Measurements from ENCODE around the gene GINS3. TPM values are rescaled to one million over a fixed set of nuclear protein-coding genes. Genes with fewer than 3 reads are reported as not detected.
"Not testable (repeated sequence)": the region's sequence is repeated elsewhere in the genome, so short reads cannot be mapped to it uniquely, and the experiment has no call there.

GINS3 gene
- total RNA-seq, 1 experiment from 2014 or later, result 24.2 TPM

DNA sequence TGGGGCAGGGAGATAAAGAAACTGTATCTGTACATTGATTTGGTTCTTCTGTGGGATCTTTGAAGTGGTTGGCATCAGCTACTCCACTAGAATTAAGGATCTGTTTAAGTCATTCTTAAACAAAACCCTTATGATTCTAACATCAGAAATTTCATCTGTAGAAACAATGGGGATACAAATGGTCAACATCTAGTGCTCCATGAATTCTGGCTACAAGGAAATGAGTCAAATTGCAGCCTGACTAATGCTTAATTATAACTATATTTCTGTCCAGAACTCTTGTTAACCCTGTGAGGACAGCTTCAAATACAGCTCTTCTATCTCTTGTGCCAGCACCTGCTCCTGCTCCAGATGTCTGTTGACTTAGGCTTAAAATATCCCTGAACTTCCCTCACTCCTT lies 13.9 kb upstream of the GINS3 start:
- Histone ChIP-seq H3K36me3 (ENCODE audit: insufficient read depth, low read length) (no peaks in the 10 kb centered on the region), H2AFZ (ENCODE audit: low read length) (no peak overlapping the region), H3K4me3 (ENCODE audit: low read length) (no peak overlapping the region), H3K27ac (ENCODE audit: low read length) (no peak overlapping the region), H3K27me3 (ENCODE audit: low read length) (no peaks in the 10 kb centered on the region), H3K4me1 (ENCODE audit: low read length) (peaks cover 8% of the 10 kb centered on the region), H3K9me2 (replicated peaks; ENCODE audit: insufficient read depth, low read length) (no peaks in the 10 kb centered on the region), H3K4me2 (ENCODE audit: low read depth, low read length, poor library complexity, severe bottlenecking) (no peak overlapping the region), H3K79me2 (ENCODE audit: low read length) (no peaks in the 10 kb centered on the region), H3K9ac (ENCODE audit: low read length) (no peak overlapping the region), H3K9me3 (ENCODE audit: low read length) (no peaks in the 10 kb centered on the region), H4K20me1 (ENCODE audit: insufficient read depth, low read depth, low read length) (no peaks in the 10 kb centered on the region)
- no peak for DNase-seq

- H2AFZ ChIP-seq (ENCODE audit: low read length), result no peak overlapping the region
- H3K9ac ChIP-seq (ENCODE audit: low read length), result no peak overlapping the region
- H4K20me1 ChIP-seq (ENCODE audit: insufficient read depth, low read depth, low read length), result no peaks in the 10 kb centered on the region
Measured at GRCh38 chr16:58379736-58380135, 12.5 kb upstream of the GINS3 start.

GRCh38 chr16:58381661-58382060 lies 10.6 kb upstream of the GINS3 start:
- H3K9me2 ChIP-seq (replicated peaks; ENCODE audit: insufficient read depth, low read length), result no peaks in the 10 kb centered on the region
- no peaks in the 10 kb centered on the region for H3K79me2 ChIP-seq (ENCODE audit: low read length)
- no peaks in the 10 kb centered on the region for H3K27me3 ChIP-seq (ENCODE audit: low read length)
- no peak for DNase-seq
- no peaks in the 10 kb centered on the region for H3K9me3 ChIP-seq (ENCODE audit: low read length)
- no peaks in the 10 kb centered on the region for H4K20me1 ChIP-seq (ENCODE audit: insufficient read depth, low read depth, low read length)
- H2AFZ ChIP-seq (ENCODE audit: low read length), result no peak overlapping the region
- no peak overlapping the region for H3K27ac ChIP-seq (ENCODE audit: low read length)
- no peaks in the 10 kb centered on the region for H3K36me3 ChIP-seq (ENCODE audit: insufficient read depth, low read length)
- H3K9ac ChIP-seq (ENCODE audit: low read length), result no peak overlapping the region
- no peak overlapping the region for H3K4me3 ChIP-seq (ENCODE audit: low read length)
- no peak overlapping the region for H3K4me2 ChIP-seq (ENCODE audit: low read depth, low read length, poor library complexity, severe bottlenecking)
- peaks cover 22% of the 10 kb centered on the region for H3K4me1 ChIP-seq (ENCODE audit: low read length)

More at GRCh38 chr16:58379736-58380135, 12.5 kb upstream of the GINS3 start:
- H3K27ac ChIP-seq (ENCODE audit: low read length), result no peak overlapping the region
- no peaks in the 10 kb centered on the region for H3K9me3 ChIP-seq (ENCODE audit: low read length)
- no peaks in the 10 kb centered on the region for H3K27me3 ChIP-seq (ENCODE audit: low read length)
- H3K9me2 ChIP-seq (replicated peaks; ENCODE audit: insufficient read depth, low read length), result no peaks in the 10 kb centered on the region
- no peaks in the 10 kb centered on the region for H3K36me3 ChIP-seq (ENCODE audit: insufficient read depth, low read length)
- H3K4me2 ChIP-seq (ENCODE audit: low read depth, low read length, poor library complexity, severe bottlenecking), result no peak overlapping the region
- H3K4me1 ChIP-seq (ENCODE audit: low read length), result peaks cover 21% of the 10 kb centered on the region
- H3K79me2 ChIP-seq (ENCODE audit: low read length), result no peaks in the 10 kb centered on the region
- DNase-seq, result no peak
- no peak overlapping the region for H3K4me3 ChIP-seq (ENCODE audit: low read length)

GRCh38 chr16:58384437-58385055 lies 7.7 kb upstream of the GINS3 start:
- peak overlapping the region; percentile 7 for H3K4me2 ChIP-seq (ENCODE audit: low read depth, low read length, poor library complexity, severe bottlenecking)
- DNase-seq, result no peak
- H3K9me2 ChIP-seq (replicated peaks; ENCODE audit: insufficient read depth, low read length), result no peaks in the 10 kb centered on the region
- H3K27me3 ChIP-seq (ENCODE audit: low read length), result no peaks in the 10 kb centered on the region
- H4K20me1 ChIP-seq (ENCODE audit: insufficient read depth, low read depth, low read length), result no peaks in the 10 kb centered on the region
- H3K4me3 ChIP-seq (ENCODE audit: low read length), result no peak overlapping the region
- peaks cover 24% of the 10 kb centered on the region for H3K4me1 ChIP-seq (ENCODE audit: low read length)
- no peaks in the 10 kb centered on the region for H3K36me3 ChIP-seq (ENCODE audit: insufficient read depth, low read length)
- H3K9me3 ChIP-seq (ENCODE audit: low read length), result no peaks in the 10 kb centered on the region
- H2AFZ ChIP-seq (ENCODE audit: low read length), result peak overlapping the region; percentile 56
- H3K9ac ChIP-seq (ENCODE audit: low read length), result no peak overlapping the region; the same call in 1 of the 2 replicates
- no peak overlapping the region for H3K27ac ChIP-seq (ENCODE audit: low read length)
- no peaks in the 10 kb centered on the region for H3K79me2 ChIP-seq (ENCODE audit: low read length)

GRCh38 chr16:58385218-58385773 lies 7.0 kb upstream of the GINS3 start:
- no peak overlapping the region for H2AFZ ChIP-seq (ENCODE audit: low read length)
- H4K20me1 ChIP-seq (ENCODE audit: insufficient read depth, low read depth, low read length), result no peaks in the 10 kb centered on the region
- no peak overlapping the region for H3K27ac ChIP-seq (ENCODE audit: low read length)
- no peak overlapping the region for H3K4me2 ChIP-seq (ENCODE audit: low read depth, low read length, poor library complexity, severe bottlenecking)
- no peak for DNase-seq
- H3K9me2 ChIP-seq (replicated peaks; ENCODE audit: insufficient read depth, low read length), result no peaks in the 10 kb centered on the region
- H3K79me2 ChIP-seq (ENCODE audit: low read length), result no peaks in the 10 kb centered on the region
- H3K27me3 ChIP-seq (ENCODE audit: low read length), result no peaks in the 10 kb centered on the region
- H3K4me3 ChIP-seq (ENCODE audit: low read length), result no peak overlapping the region
- peaks cover 28% of the 10 kb centered on the region for H3K4me1 ChIP-seq (ENCODE audit: low read length)
- no peaks in the 10 kb centered on the region for H3K9me3 ChIP-seq (ENCODE audit: low read length)
- H3K36me3 ChIP-seq (ENCODE audit: insufficient read depth, low read length), result no peaks in the 10 kb centered on the region
- H3K9ac ChIP-seq (ENCODE audit: low read length), result no peak overlapping the region

DNA sequence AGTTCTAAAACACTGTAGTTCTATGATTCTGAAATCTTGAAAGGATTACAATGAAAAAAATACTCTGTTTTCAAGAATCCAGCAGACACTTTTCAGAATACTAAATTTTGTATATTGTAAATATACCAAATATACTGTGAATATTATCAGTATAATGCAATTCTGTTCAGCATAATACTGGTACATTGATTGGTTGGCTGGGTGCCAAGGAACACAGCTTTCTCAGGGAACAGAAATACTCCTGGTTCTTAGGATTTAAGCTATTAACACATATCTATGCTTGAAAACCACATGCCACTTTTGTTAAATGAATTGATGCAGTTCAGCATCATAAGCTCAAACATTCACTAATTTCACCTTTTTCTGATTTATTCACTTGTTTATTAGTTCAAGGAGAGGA lies 2.5 kb upstream of the GINS3 start:
- Histone ChIP-seq H4K20me1 (ENCODE audit: insufficient read depth, low read depth, low read length) (no peaks in the 10 kb centered on the region), H2AFZ (ENCODE audit: low read length) (no peak overlapping the region), H3K4me3 (ENCODE audit: low read length) (no peak overlapping the region), H3K4me1 (ENCODE audit: low read length) (peaks cover 28% of the 10 kb centered on the region), H3K9me3 (ENCODE audit: low read length) (no peaks in the 10 kb centered on the region), H3K79me2 (ENCODE audit: low read length) (peaks cover 20% of the 10 kb centered on the region), H3K36me3 (ENCODE audit: insufficient read depth, low read length) (peaks cover 9% of the 10 kb centered on the region), H3K27me3 (ENCODE audit: low read length) (0 out of 2 replicates have a peak, but pooled peaks cover 3% of the 10 kb centered on the region), H3K9ac (ENCODE audit: low read length) (no peak overlapping the region), H3K9me2 (replicated peaks; ENCODE audit: insufficient read depth, low read length) (no peaks in the 10 kb centered on the region), H3K4me2 (ENCODE audit: low read depth, low read length, poor library complexity, severe bottlenecking) (no peak overlapping the region), H3K27ac (ENCODE audit: low read length) (no peak overlapping the region)
- no peak for DNase-seq

DNA sequence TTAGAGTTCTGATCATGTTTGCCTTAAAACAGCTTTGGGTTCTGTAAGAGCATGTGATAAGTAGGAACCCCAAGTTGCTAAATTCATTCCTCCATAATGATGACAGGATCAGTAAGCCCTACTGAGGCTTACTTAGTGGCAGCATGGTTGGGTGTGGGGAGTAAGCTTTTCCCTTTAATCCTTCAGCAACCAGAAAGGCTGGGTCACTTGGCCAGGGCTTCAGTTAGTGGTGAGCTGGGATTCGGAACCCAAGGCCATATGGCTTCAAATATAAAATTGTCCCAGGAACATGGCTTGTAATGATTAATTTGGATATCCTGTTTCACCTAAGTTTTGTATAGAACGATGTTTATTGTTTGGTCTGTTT lies 850 bp downstream of the GINS3 start:
- peak overlapping the region; percentile 89 for H3K9ac ChIP-seq (ENCODE audit: low read length)
- DNase-seq, result peak; percentile 56
- no peaks in the 10 kb centered on the region for H3K9me2 ChIP-seq (replicated peaks; ENCODE audit: insufficient read depth, low read length)
- peaks cover 14% of the 10 kb centered on the region for H3K36me3 ChIP-seq (ENCODE audit: insufficient read depth, low read length)
- peaks cover 28% of the 10 kb centered on the region for H3K4me1 ChIP-seq (ENCODE audit: low read length)
- H4K20me1 ChIP-seq (ENCODE audit: insufficient read depth, low read depth, low read length), result no peaks in the 10 kb centered on the region
- peaks cover 23% of the 10 kb centered on the region for H3K79me2 ChIP-seq (ENCODE audit: low read length)
- peak overlapping the region; percentile 78 for H3K27ac ChIP-seq (ENCODE audit: low read length)
- H3K4me3 ChIP-seq (ENCODE audit: low read length), result peak overlapping the region; percentile 85
- H3K27me3 ChIP-seq (ENCODE audit: low read length), result 0 out of 2 replicates have a peak, but pooled peaks cover 3% of the 10 kb centered on the region
- peak overlapping the region; percentile 89 for H3K4me2 ChIP-seq (ENCODE audit: low read depth, low read length, poor library complexity, severe bottlenecking)
- no peaks in the 10 kb centered on the region for H3K9me3 ChIP-seq (ENCODE audit: low read length)
- peak overlapping the region; percentile 29; the same call in 1 of the 2 replicates for H2AFZ ChIP-seq (ENCODE audit: low read length)

DNA sequence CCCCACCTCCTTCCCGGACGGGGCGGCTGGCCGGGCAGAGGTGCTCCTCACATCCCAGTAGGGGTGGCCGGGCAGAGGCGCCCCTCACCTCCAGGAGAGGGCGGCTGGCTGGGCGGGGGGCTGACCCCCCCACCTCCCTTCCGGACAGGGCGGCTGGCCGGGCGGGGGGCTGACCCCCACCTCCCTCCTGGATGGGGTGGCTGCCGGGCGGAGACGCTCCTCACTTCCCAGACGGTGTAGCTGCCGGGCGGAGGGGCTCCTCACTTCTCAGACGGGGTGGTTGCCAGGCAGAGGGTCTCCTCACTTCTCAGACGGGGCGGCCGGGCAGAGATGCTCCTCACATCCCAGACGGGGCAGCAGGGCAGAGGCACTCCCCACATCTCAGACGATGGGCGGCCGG lies 4.6 kb downstream of the GINS3 start:
- peaks cover 53% of the 10 kb centered on the region for H3K79me2 ChIP-seq (ENCODE audit: low read length)
- H3K4me3 ChIP-seq (ENCODE audit: low read length); H3K9me3 ChIP-seq (ENCODE audit: low read length); H3K9ac ChIP-seq (ENCODE audit: low read length); DNase-seq; H2AFZ ChIP-seq (ENCODE audit: low read length); H3K27me3 ChIP-seq (ENCODE audit: low read length); H4K20me1 ChIP-seq (ENCODE audit: insufficient read depth, low read depth, low read length); H3K27ac ChIP-seq (ENCODE audit: low read length); H3K4me2 ChIP-seq (ENCODE audit: low read depth, low read length, poor library complexity, severe bottlenecking); H3K9me2 ChIP-seq (replicated peaks; ENCODE audit: insufficient read depth, low read length): not testable (repeated sequence)
- peaks cover 46% of the 10 kb centered on the region for H3K36me3 ChIP-seq (ENCODE audit: insufficient read depth, low read length)
- H3K4me1 ChIP-seq (ENCODE audit: low read length), result peaks cover 14% of the 10 kb centered on the region
